HepG2 (cell line): Measurements from ENCODE around the gene C4B. TPM values are rescaled to one million over a fixed set of nuclear protein-coding genes. Genes with fewer than 3 reads are reported as not detected.
A peak's percentile ranks its signal among the peaks of the same experiment; 100 is the strongest.
"Not testable (repeated sequence)": the region's sequence is repeated elsewhere in the genome, so short reads cannot be mapped to it uniquely, and the experiment has no call there.

Experiments used
- ATAC-seq: fragments of 200-7000 bp; cut with Tn5 transposase; 3 replicates; pipeline ENCODE4 v1.9.1; 2020; ENCODE audit warnings: mild to moderate bottlenecking, moderate library complexity
- BruUV-seq: library from RNA; stranded (reverse); fragments of 400-500 nt; replicated peaks from 2 replicates; lab custom pipeline; 2021; lab: Mats Ljungman, UMichigan
- CTCF ChIA-PET: fragments of 300-600 bp; formaldehyde crosslinking; extraction: SDS; loops from one replicate; lab custom pipeline; 2021; ENCODE audit warnings: low total read pairs, inconsistent platforms, low intra/inter-chr PET ratio; lab: Yijun Ruan, JAX
- POLR2A ChIA-PET: fragments of 350-600 bp; sonication (Branson Sonifier 250); formaldehyde crosslinking; loops from one replicate; lab custom pipeline; 2020; ENCODE audit warnings: antibody characterized with exemption, inconsistent platforms; lab: Yijun Ruan, JAX
- DNase-seq: peaks from one replicate; pipeline ENCODE4 v3.0.0-alpha.2; 2015; ENCODE audit warnings: low spot score
- FAIRE-seq: peaks from 3 replicates; lab custom pipeline; 2011; peaks lifted over from hg19 to GRCh38; lab: Jason Lieb, UNC
- H2AFZ ChIP-seq: one replicate; pipeline ENCODE4 v1.6.1; 2011; ENCODE audit warnings: low read length, inconsistent platforms
- H3K27ac ChIP-seq: fragments of 300-600 bp; 3 replicates; pipeline ENCODE4 v1.8.0; 2011; ENCODE audit warnings: mixed run types, mild to moderate bottlenecking, mixed read lengths, low read length, inconsistent platforms; ENCODE audit not compliant: insufficient read depth; ENCODE audit errors: extremely low read length
- H3K27me3 ChIP-seq, 2 experiments: fragments of 200-600 bp in 1 of 2; 2 replicates in 1 of 2; 3 replicates in 1 of 2; pipeline versions ENCODE4 v1.6.0 to v1.8.0; 2011; ENCODE audit warnings: low read length in 2 of 2, mild to moderate bottlenecking in 2 of 2, moderate library complexity in 2 of 2, inconsistent platforms in 1 of 2; ENCODE audit not compliant: insufficient read depth in 2 of 2, control insufficient read depth in 1 of 2
- H3K36me3 ChIP-seq, 2 experiments: fragments of 200-600 bp in 1 of 2; replicated peaks in 1 of 2; 2 replicates in 1 of 2; 3 replicates in 1 of 2; pipeline versions ENCODE4 v1.5.1 to v1.8.0; 2011; ENCODE audit warnings: low read length in 2 of 2, inconsistent platforms in 1 of 2; ENCODE audit not compliant: insufficient read depth in 2 of 2, control insufficient read depth in 1 of 2
- H3K4me1 ChIP-seq: 2 replicates; pipeline ENCODE4 v1.5.1; 2012; ENCODE audit warnings: low read length, inconsistent platforms; ENCODE audit not compliant: insufficient read depth
- H3K4me2 ChIP-seq: 2 replicates; pipeline ENCODE4 v1.6.0; 2011; ENCODE audit warnings: low read depth, low read length, inconsistent platforms
- H3K4me3 ChIP-seq, 3 experiments: fragments of 200-600 bp in 1 of 3; sonication (generic), shearing (Covaris generic) in 1 of 3; replicated peaks in 1 of 3; 2 replicates each; pipeline ENCODE4 v1.5.1; 2011 to 2016; ENCODE audit warnings: low read length in 3 of 3, inconsistent platforms in 2 of 3, low read depth in 2 of 3, mild to moderate bottlenecking in 2 of 3, control low read depth in 1 of 3, mixed read lengths in 1 of 3; ENCODE audit not compliant: insufficient read depth in 1 of 3
- H3K79me2 ChIP-seq: one replicate; pipeline ENCODE4 v1.6.1; 2011; ENCODE audit warnings: low read length, inconsistent platforms; ENCODE audit not compliant: insufficient read depth
- H3K9ac ChIP-seq: 2 replicates; pipeline ENCODE4 v1.6.0; 2011; ENCODE audit warnings: mild to moderate bottlenecking, low read depth, low read length, inconsistent platforms; ENCODE audit not compliant: insufficient read depth
- H3K9me3 ChIP-seq: 2 replicates; pipeline ENCODE4 v1.5.1; 2012; ENCODE audit warnings: mild to moderate bottlenecking, low read length
- H4K20me1 ChIP-seq: 2 replicates; pipeline ENCODE4 v1.6.0; 2011; ENCODE audit warnings: inconsistent platforms, mild to moderate bottlenecking, low read length, moderate library complexity; ENCODE audit not compliant: insufficient read depth
- WGBS: methylation state at CpG from one replicate; pipeline ENCODE4 v1.1.6; 2017; ENCODE audit warnings: low lambda C conversion rate; 5-methylcytosine and 5-hydroxymethylcytosine counted together
- in situ Hi-C: cut with HindIII; loops from 2 replicates; pipeline ENCODE4 v1.10.0; 2017; ENCODE audit warnings: low pct_unique_long_range_greater_than_20kb; ENCODE audit not compliant: extremely low pct_ligation_motif_present
- intact Hi-C: fragments of 100-400 bp; cut with micrococcal nuclease; formaldehyde crosslinking; loops from one replicate; pipeline ENCODE4 v1.10.0; 2022; ENCODE audit not compliant: unreplicated experiment
- polyA plus RNA-seq, 8 experiments: library from polyadenylated mRNA; depleted of rRNA in 3 of 8; stranded (reverse) in 7 of 8; unstranded in 1 of 8; fragments of >200 nt; fragmentation: Illumina TruSeq in 4 of 8; extraction: Trizol in 4 of 8; gene quantifications; 2 replicates each; pipeline versions ENCODE4 v1.2.1 to v1.2.3, GENCODE V29; 2011 to 2016; ENCODE audit warnings: low read depth in 4 of 8, missing spikeins in 1 of 8, mixed read lengths in 1 of 8; ENCODE audit not compliant: insufficient read depth in 1 of 8
- total RNA-seq, 5 experiments: library from RNA; depleted of rRNA; stranded (reverse); fragments of >200 nt; fragmentation: Illumina TruSeq; extraction: Trizol; gene quantifications; 2 replicates each; pipeline ENCODE4 v1.2.3, GENCODE V29; 2016; ENCODE audit warnings: low read depth in 1 of 5

Gene C4B
- total and polyA plus RNA-seq, 2 of the 13 experiments (the other 11 are each of a cell fraction or from before 2014, with no cell fraction given): 167 to 538 TPM

DNA sequence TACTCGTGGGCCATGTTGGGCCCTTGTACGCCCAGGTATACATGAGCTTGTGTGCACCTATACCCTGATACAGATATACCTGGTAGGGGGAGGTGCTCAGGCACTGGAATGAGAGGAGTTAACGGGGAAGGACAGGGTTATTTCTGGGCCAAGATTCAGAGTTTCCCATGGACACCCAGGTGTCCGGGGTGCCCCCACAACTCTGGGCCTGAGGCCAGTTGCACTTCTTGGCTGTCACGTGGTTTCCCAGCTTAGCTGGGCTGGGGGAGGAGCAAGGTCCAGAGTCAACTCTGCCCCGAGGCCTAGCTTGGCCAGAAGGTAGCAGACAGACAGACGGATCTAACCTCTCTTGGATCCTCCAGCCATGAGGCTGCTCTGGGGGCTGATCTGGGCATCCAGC, 32.9 kb upstream of the C4B start, which contains the start of gene C4A:
TSS of gene C4A (plus strand) at position 314 of the 400 bp plus-strand sequence. CDS start at position 365, 51 bp downstream.
- no CpG with 5 or more reads among the region's 7 CpGs for WGBS

DNA sequence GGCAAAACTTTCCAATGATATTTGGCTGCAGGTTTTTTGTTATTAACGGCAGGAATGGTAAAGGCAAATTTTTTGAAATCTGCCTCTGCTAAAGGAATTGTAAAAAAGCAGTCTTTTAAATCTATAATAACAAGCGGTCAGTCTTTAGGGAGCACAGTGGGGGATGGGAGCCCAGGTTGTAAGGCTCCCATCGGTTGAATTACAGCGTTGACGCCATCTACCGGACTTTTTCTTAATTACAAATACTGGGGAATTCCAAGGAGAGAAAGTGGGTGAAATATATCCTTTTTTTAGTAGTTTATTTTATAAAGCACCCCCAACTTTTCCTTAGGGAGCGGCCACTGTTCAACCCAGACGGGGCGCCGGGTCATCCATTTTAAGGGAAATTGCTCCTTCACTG, 25.2 kb upstream of the C4B start:
- H3K27me3 ChIP-seq, ATAC-seq, DNase-seq, BruUV-seq, POLR2A ChIA-PET, H3K4me3 ChIP-seq, CTCF ChIA-PET, in situ Hi-C loops, H3K79me2 ChIP-seq, H3K27ac ChIP-seq, H3K9me3 ChIP-seq, H3K36me3 ChIP-seq, intact Hi-C loops, FAIRE-seq, H3K4me2 ChIP-seq, H4K20me1 ChIP-seq, H2AFZ ChIP-seq, H3K9ac ChIP-seq, H3K4me1 ChIP-seq: not testable (repeated sequence)
- no CpG with 5 or more reads among the region's 10 CpGs for WGBS

More for the DNA sequence above, 32.9 kb upstream of the C4B start, which contains the start of gene C4A:
- H3K4me3 ChIP-seq, H2AFZ ChIP-seq, H3K27ac ChIP-seq, in situ Hi-C loops, H3K4me2 ChIP-seq, H3K9ac ChIP-seq, H3K4me1 ChIP-seq, H3K9me3 ChIP-seq, BruUV-seq, H4K20me1 ChIP-seq, CTCF ChIA-PET, DNase-seq, H3K79me2 ChIP-seq, POLR2A ChIA-PET, H3K27me3 ChIP-seq, intact Hi-C loops, H3K36me3 ChIP-seq: not testable (repeated sequence)
- ATAC-seq: peak; percentile 85
- peak; percentile 64 for FAIRE-seq

DNA sequence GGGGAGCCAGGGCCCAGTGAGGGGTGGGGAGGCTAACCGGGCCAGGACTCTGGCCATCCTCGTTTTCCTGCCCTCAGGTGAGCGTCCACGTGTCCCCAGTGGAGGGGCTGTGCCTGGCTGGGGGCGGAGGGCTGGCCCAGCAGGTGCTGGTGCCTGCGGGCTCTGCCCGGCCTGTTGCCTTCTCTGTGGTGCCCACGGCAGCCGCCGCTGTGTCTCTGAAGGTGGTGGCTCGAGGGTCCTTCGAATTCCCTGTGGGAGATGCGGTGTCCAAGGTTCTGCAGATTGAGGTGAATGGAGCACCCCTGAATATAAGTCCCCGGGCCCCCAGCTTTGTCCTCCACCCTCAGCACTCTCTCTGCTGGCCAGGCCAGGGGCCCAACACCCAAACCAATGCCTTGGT, 20.2 kb upstream of the C4B start:
- H3K27me3 ChIP-seq, in situ Hi-C loops, POLR2A ChIA-PET, H4K20me1 ChIP-seq, intact Hi-C loops, FAIRE-seq, H3K4me2 ChIP-seq, H3K9me3 ChIP-seq, DNase-seq, H3K27ac ChIP-seq, H3K79me2 ChIP-seq, H3K4me1 ChIP-seq, H2AFZ ChIP-seq, CTCF ChIA-PET, ATAC-seq, H3K4me3 ChIP-seq, BruUV-seq, H3K36me3 ChIP-seq, H3K9ac ChIP-seq: not testable (repeated sequence)
- WGBS: 97% methylated on average over 6 of the region's 14 CpGs

DNA sequence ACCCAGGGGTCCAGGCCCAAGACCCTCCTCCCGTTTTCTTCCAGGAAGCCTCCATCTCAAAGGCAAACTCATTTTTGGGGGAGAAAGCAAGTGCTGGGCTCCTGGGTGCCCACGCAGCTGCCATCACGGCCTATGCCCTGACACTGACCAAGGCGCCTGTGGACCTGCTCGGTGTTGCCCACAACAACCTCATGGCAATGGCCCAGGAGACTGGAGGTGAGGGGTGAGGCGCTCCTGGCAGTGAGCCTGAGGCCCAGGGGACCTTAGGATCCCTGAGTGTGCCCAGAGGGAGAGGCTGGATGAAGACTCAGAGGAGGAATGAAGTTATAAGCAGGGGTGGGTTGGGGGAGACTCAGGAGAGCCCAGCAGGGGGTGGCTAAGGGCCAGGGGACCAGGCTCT, 18.2 kb upstream of the C4B start:
- H3K4me2 ChIP-seq, H3K79me2 ChIP-seq, H3K9me3 ChIP-seq, H3K4me1 ChIP-seq, H3K36me3 ChIP-seq, FAIRE-seq, H4K20me1 ChIP-seq, ATAC-seq, H3K4me3 ChIP-seq, H3K27me3 ChIP-seq, H3K27ac ChIP-seq, H2AFZ ChIP-seq, POLR2A ChIA-PET, intact Hi-C loops, DNase-seq, H3K9ac ChIP-seq, BruUV-seq, CTCF ChIA-PET, in situ Hi-C loops: not testable (repeated sequence)
- 98% methylated on average over 5 of the region's 6 CpGs for WGBS
